Measurements from ENCODE around the gene ATOX1.
"Not testable (repeated sequence)": the region's sequence is repeated elsewhere in the genome, so short reads cannot be mapped to it uniquely, and the experiment has no call there.

Gene ATOX1

DNA sequence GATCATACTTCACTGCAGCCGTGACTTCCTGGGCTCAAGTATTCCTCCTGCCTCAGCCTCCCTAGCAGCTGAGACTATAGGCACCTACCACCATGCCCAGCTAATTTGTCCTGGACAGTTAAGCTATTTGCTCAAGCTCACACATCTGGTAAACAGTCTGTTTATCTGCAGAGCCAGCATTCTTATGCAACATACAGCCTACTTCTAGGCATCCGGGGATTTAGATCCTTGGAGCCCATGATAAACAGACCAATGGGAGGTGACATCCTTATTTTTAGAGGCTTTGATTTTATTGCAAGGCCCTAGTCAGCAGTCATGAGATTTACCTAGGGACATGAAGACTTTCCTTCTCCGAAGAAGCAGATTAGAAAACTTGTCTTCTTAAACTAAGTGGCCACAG, 21.0 kb downstream of the ATOX1 start:
- H3K4me3 ChIP-seq (ENCODE audit: control insufficient read depth, low read depth, low read length) = no peak overlapping the region
- DNase-seq (ENCODE audit: low read depth) = no peak
- TF ChIP-seq, protein P1, sequence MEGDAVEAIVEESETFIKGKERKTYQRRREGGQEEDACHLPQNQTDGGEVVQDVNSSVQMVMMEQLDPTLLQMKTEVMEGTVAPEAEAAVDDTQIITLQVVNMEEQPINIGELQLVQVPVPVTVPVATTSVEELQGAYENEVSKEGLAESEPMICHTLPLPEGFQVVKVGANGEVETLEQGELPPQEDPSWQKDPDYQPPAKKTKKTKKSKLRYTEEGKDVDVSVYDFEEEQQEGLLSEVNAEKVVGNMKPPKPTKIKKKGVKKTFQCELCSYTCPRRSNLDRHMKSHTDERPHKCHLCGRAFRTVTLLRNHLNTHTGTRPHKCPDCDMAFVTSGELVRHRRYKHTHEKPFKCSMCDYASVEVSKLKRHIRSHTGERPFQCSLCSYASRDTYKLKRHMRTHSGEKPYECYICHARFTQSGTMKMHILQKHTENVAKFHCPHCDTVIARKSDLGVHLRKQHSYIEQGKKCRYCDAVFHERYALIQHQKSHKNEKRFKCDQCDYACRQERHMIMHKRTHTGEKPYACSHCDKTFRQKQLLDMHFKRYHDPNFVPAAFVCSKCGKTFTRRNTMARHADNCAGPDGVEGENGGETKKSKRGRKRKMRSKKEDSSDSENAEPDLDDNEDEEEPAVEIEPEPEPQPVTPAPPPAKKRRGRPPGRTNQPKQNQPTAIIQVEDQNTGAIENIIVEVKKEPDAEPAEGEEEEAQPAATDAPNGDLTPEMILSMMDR (IDR thresholded peaks at IDR 0.05; ENCODE audit: control insufficient read depth, insufficient read depth, low read depth, low read length, missing control alignments) = no peak

DNA sequence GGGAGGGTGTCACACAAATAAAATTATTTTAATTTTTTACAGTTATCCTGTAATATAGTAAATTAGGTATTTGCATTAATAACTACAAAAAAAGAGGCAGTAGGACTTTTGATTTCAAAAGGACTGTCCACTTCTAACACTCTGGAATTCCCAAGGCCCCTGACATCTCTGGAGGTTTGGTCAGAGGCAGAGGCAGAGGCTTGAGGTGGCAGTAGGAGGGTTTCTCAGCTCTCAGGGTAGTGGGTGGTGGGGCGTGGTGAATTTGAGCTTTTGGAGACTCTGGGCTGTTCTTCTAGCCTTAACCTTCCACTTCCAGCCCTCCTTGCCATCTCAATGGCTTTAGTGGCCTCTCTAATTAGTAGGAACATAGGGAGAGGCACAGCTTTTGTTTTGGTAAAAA, 22.8 kb downstream of the ATOX1 start:
- DNase-seq (ENCODE audit: low read depth) = no peak
- H3K4me3 ChIP-seq (ENCODE audit: control insufficient read depth, low read depth, low read length) = no peak overlapping the region
- TF ChIP-seq, protein P1 (IDR thresholded peaks at IDR 0.05; ENCODE audit: control insufficient read depth, insufficient read depth, low read depth, low read length, missing control alignments) = no peak

DNA sequence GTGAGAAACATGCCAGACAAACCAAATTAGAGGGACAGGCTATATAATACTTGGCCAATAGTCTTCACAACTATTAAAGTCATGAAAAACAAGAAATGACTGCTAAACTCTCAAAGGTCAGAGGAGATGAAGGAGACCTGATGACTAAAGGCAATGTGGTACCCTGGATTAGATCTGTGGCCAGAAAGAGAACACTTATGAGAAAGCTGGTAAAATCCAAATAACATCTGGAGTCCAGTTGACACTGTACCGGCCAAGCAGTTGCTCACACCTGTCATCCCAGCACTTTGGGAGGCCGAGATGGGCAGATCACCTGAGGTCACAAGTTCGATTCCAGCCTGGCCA, 24.4 kb downstream of the ATOX1 start:
- no peak overlapping the region for H3K4me3 ChIP-seq (ENCODE audit: control insufficient read depth, low read depth, low read length)
- no peak for DNase-seq (ENCODE audit: low read depth)
- TF ChIP-seq, protein P1 (IDR thresholded peaks at IDR 0.05; ENCODE audit: control insufficient read depth, insufficient read depth, low read depth, low read length, missing control alignments) = no peak

DNA sequence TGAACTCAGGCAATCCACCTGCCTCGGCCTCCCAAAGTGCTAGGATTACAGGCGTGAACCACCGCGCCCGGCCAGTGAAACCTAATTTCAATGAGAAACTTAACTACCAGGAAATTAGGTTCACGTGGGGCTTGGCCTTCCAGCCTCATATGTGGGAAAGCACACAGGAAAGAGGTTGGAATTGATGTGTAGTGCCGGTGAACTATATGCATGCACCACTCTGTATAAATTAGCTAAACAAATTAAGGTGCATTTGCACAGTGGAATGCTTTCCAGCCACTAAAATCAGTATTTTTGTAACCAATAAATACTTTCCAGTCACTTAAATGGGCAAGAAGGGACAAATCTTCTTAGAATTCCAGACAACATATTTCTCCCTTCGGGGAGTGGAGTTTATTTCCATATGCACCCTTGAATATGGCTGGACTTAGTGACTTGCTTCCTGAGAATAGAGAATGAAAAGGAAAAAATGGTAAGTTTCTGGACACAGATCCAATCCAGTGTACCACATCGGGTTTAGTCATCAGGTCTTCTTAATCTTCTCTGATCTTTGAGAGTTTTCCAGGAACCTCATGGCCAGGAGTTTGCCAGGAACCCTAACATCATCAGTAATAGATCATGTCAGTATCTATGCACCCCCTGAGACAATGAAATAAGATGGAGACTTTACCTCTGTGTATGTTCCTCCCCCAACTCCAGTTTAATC, 24.9 kb downstream of the ATOX1 start:
- no peak overlapping the region for H3K4me3 ChIP-seq (ENCODE audit: control insufficient read depth, low read depth, low read length)
- TF ChIP-seq, protein P1 (IDR thresholded peaks at IDR 0.05; ENCODE audit: control insufficient read depth, insufficient read depth, low read depth, low read length, missing control alignments) = no peak
- DNase-seq (ENCODE audit: low read depth) = no peak

DNA sequence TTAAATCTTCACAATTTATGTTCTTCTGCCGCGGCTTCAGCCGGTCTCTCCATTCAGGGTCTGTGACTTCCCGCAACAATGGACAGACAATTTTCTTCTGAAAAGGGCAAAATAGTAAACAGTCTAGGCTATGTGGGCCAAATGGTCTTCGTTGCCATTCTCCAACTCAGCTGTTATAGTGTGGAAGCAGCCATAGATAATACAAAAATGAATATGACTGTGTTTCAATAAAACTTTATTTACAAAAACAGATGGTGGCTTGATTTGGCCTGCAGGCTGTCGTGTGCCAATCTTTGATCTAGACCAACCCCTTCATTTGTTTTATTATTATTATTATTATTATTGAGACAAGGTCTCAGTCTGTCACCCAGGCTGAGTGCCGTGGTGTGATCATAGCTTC, 28.1 kb downstream of the ATOX1 start:
- no peak overlapping the region for H3K4me3 ChIP-seq (ENCODE audit: control insufficient read depth, low read depth, low read length)
- DNase-seq (ENCODE audit: low read depth) = no peak
- TF ChIP-seq, protein P1 (IDR thresholded peaks at IDR 0.05; ENCODE audit: control insufficient read depth, insufficient read depth, low read depth, low read length, missing control alignments) = no peak

DNA sequence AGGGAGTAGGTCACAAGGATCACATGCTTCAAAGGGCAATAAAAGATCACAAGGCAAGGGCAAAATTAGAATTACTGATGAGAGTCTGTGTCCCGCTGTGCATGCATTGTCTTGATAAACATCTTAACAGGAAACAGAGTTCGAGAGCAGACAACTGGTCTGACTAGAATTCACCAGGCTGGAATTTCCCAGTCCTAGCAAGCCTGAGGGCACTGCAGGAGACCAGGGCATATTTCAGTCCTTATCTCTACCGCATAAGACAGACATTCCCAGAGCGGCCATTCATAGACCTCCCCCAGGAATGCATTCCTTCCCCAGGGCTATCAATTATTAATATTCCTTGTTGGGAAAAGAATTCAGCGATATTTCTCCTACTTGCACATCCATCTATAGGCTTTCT, 28.8 kb downstream of the ATOX1 start:
- DNase-seq (ENCODE audit: low read depth) = not testable (repeated sequence)

DNA sequence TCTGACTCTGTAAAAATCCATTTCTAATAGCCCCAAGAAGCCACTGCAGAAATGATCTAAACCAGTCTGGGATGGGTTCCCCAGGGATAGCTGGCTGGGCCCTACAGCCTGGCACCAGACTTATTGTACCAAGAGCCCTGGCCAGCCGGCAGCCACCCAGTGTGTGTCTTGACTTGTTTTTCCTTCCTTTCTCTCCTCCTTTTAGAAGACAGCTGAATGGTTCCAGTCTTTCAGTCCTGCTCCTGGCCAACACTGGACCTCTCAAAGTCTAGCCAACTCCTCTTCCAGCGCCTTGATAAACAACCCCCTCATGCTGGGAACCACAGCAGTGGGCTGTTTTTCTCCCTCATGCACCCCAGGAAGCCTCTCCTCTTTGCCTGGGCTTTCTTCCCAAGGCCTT, 34.1 kb downstream of the ATOX1 start:
- no peak for DNase-seq (ENCODE audit: low read depth)
- TF ChIP-seq, protein P1 (IDR thresholded peaks at IDR 0.05; ENCODE audit: control insufficient read depth, insufficient read depth, low read depth, low read length, missing control alignments) = no peak
- no peak overlapping the region for H3K4me3 ChIP-seq (ENCODE audit: control insufficient read depth, low read depth, low read length)

More for the DNA sequence above, 28.8 kb downstream of the ATOX1 start:
- not testable (repeated sequence) for H3K4me3 ChIP-seq (ENCODE audit: control insufficient read depth, low read depth, low read length)

All from AG09309 (cell line).